Neuronal stem cell (in vitro differentiated cells): ENCODE results near the gene C15orf62.

Experiments
- DNase-seq: peaks from one replicate; pipeline ENCODE4 v3.0.0-alpha.2; 2013; ENCODE audit warnings: low spot score
- H2AFZ ChIP-seq: one replicate; pipeline ENCODE4 v1.6.1; 2013; ENCODE audit warnings: mild to moderate bottlenecking, low read length, inconsistent platforms
- H2AK5ac ChIP-seq: 2 replicates; pipeline ENCODE4 v1.6.1; 2013; ENCODE audit warnings: low read depth, mild to moderate bottlenecking, inconsistent platforms, low read length, moderate library complexity, mixed read lengths
- H2BK120ac ChIP-seq: 2 replicates; pipeline ENCODE4 v1.6.1; 2013; ENCODE audit warnings: low read depth, mild to moderate bottlenecking, inconsistent platforms, low read length, moderate library complexity, mixed read lengths
- H2BK12ac ChIP-seq: one replicate; pipeline ENCODE4 v1.6.1; 2013; ENCODE audit warnings: low read length, inconsistent platforms
- H2BK15ac ChIP-seq: 2 replicates; pipeline ENCODE4 v1.6.1; 2013; ENCODE audit warnings: mild to moderate bottlenecking, low read length, inconsistent platforms, mixed read lengths
- H2BK5ac ChIP-seq: one replicate; pipeline ENCODE4 v1.6.1; 2013; ENCODE audit warnings: inconsistent platforms, mild to moderate bottlenecking, low read length, moderate library complexity
- H3K14ac ChIP-seq: one replicate; pipeline ENCODE4 v1.6.1; 2013; ENCODE audit warnings: low read length, inconsistent platforms
- H3K18ac ChIP-seq: 2 replicates; pipeline ENCODE4 v1.6.1; 2013; ENCODE audit warnings: low read length, inconsistent platforms
- H3K23ac ChIP-seq: 2 replicates; pipeline ENCODE4 v1.6.1; 2013; ENCODE audit warnings: low read depth, mild to moderate bottlenecking, mixed read lengths, low read length, inconsistent platforms; ENCODE audit not compliant: poor library complexity
- H3K27ac ChIP-seq: replicated peaks from 3 replicates; pipeline ENCODE4 v1.5.1; 2013; ENCODE audit warnings: low read length, inconsistent platforms
- H3K27me3 ChIP-seq, 3 experiments: 2 replicates each; pipeline ENCODE4 v1.6.1; 2013; ENCODE audit warnings: low read length in 3 of 3, mild to moderate bottlenecking in 2 of 3, inconsistent platforms in 1 of 3, low read depth in 1 of 3, mixed read lengths in 1 of 3, moderate library complexity in 1 of 3; ENCODE audit not compliant: control insufficient read depth in 3 of 3, insufficient read depth in 3 of 3
- H3K36me3 ChIP-seq, 2 donors: replicated peaks in 1 of 2; 2 replicates each; pipeline ENCODE4 v1.6.1; 2013; ENCODE audit warnings: low read length in 2 of 2; ENCODE audit not compliant: control insufficient read depth in 2 of 2, insufficient read depth in 2 of 2
- H3K4ac ChIP-seq: 2 replicates; pipeline ENCODE4 v1.6.1; 2013; ENCODE audit warnings: inconsistent platforms, mild to moderate bottlenecking, low read length, moderate library complexity
- H3K4me1 ChIP-seq, 2 donors: 1 replicate in 1 of 2; 2 replicates in 1 of 2; pipeline ENCODE4 v1.6.1; 2013; ENCODE audit warnings: low read length in 2 of 2, low read depth in 1 of 2; ENCODE audit not compliant: control insufficient read depth in 2 of 2, insufficient read depth in 1 of 2
- H3K4me2 ChIP-seq: one replicate; pipeline ENCODE4 v1.6.1; 2013; ENCODE audit warnings: mild to moderate bottlenecking, low read length, inconsistent platforms; ENCODE audit not compliant: insufficient read depth, poor library complexity, severe bottlenecking
- H3K4me3 ChIP-seq, 2 donors: 2 replicates each; pipeline ENCODE4 v1.5.1; 2013; ENCODE audit warnings: low read length in 2 of 2, mild to moderate bottlenecking in 2 of 2, inconsistent platforms in 1 of 2, moderate library complexity in 1 of 2
- H3K79me1 ChIP-seq: one replicate; pipeline ENCODE4 v1.6.1; 2013; ENCODE audit warnings: low read depth, mild to moderate bottlenecking, inconsistent platforms, low read length, moderate library complexity
- H3K9ac ChIP-seq: one replicate; pipeline ENCODE4 v1.6.1; 2013; ENCODE audit warnings: mild to moderate bottlenecking, low read depth, low read length, inconsistent platforms; ENCODE audit not compliant: poor library complexity
- H3K9me3 ChIP-seq, 2 donors: replicated peaks in 1 of 2; 2 replicates each; pipeline versions ENCODE3 to v1.6.1; 2013; ENCODE audit warnings: low read length in 2 of 2, mild to moderate bottlenecking in 2 of 2, inconsistent platforms in 1 of 2, low read depth in 1 of 2, mixed read lengths in 1 of 2, moderate library complexity in 1 of 2; ENCODE audit not compliant: control insufficient read depth in 2 of 2, insufficient read depth in 1 of 2
- H4K8ac ChIP-seq: one replicate; pipeline ENCODE4 v1.6.1; 2013; ENCODE audit warnings: low read depth, mild to moderate bottlenecking, inconsistent platforms, low read length, moderate library complexity
- H4K91ac ChIP-seq: one replicate; pipeline ENCODE4 v1.6.1; 2013; ENCODE audit warnings: low read length, low read depth, mild to moderate bottlenecking, inconsistent platforms; ENCODE audit not compliant: poor library complexity
- WGBS, 2 donors: extraction: QIAGEN DNeasy Blood & Tissue Kit; methylation state at CpG; one replicate each; pipeline ENCODE4 v1.1.7; 2013; ENCODE audit warnings: missing lambda C conversion rate in 2 of 2, mixed read lengths in 1 of 2; ENCODE audit not compliant: insufficient read length in 2 of 2, insufficient replicate concordance in 1 of 2; ENCODE audit errors: extremely low coverage in 2 of 2; 5-methylcytosine and 5-hydroxymethylcytosine counted together

C15orf62 gene

DNA sequence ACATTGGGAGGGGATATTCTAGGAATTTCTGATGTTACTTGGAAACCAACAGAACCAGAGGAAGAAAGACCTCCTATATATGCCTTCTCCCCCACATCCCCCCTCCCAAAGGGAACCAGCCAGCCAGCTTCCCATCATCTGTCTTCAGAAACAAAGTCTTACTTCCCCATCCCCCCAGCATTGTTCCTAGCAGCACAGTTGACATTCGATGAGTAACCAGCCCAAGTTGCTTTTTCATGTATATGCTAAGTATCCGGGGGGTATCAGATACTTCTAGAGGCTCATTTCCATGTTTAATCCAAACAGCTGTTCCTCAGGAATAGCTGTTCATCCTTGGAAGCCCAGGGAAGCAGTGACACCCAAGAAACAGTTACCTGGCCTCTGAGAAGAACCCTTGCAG, 30.7 kb upstream of the C15orf62 start:
- Histone ChIP-seq H2BK120ac (no peak overlapping the region), H3K23ac (no peak overlapping the region), H2BK12ac (no peak overlapping the region), H3K27ac (no peak overlapping the region), H3K9ac (no peak overlapping the region), H3K4me3 (no peak overlapping the region), H3K9me3 (no peaks in the 10 kb centered on the region), H3K36me3 (peaks cover 41 to 97% of the 10 kb centered on the region in 2 donors), H4K91ac (no peak overlapping the region), H3K4ac (no peak overlapping the region), H2BK5ac (no peak overlapping the region), H3K4me1 (peaks cover 0 to 2% of the 10 kb centered on the region in 2 donors), H3K14ac (no peak overlapping the region), H3K27me3 (no peaks in the 10 kb centered on the region), H2AK5ac (no peak overlapping the region), H2AFZ (no peak overlapping the region), H4K8ac (no peak overlapping the region), H3K79me1 (no peaks in the 10 kb centered on the region), H3K4me2 (no peak overlapping the region), H2BK15ac (no peak overlapping the region), H3K18ac (no peak overlapping the region)
- no CpG with 5 or more reads among the region's 2 CpGs for WGBS, 2 donors
- no peak for DNase-seq

DNA sequence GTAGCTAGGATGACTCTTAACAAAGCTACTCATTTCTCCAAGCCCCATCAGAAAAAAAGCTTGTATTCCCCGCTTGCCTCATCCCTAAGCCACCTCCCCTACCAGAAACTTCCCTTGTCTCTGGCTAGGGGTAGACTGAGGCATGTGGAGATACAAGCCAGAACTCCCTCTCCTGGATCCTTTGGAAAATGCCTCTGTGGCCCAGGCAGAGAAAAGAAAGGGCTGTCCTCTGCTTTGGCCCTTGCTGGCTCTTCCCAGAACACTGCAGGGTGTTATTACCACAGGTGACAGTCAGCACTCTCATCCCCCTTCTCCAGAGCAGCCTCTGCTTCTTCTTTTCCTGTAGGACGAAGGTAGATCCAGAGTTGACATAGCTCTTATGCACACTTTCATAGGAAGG, 29.9 kb upstream of the C15orf62 start:
- Histone ChIP-seq H4K8ac (no peak overlapping the region), H3K23ac (no peak overlapping the region), H3K36me3 (peaks cover 44 to 97% of the 10 kb centered on the region in 2 donors), H3K27me3 (no peaks in the 10 kb centered on the region), H3K4me3 (no peak overlapping the region), H3K14ac (no peak overlapping the region), H3K18ac (no peak overlapping the region), H2BK15ac (no peak overlapping the region), H3K79me1 (no peaks in the 10 kb centered on the region), H2BK120ac (no peak overlapping the region), H2AFZ (no peak overlapping the region), H3K9me3 (no peaks in the 10 kb centered on the region), H3K9ac (no peak overlapping the region), H2BK5ac (no peak overlapping the region), H3K4me2 (no peak overlapping the region), H3K4me1 (peaks cover 2 to 5% of the 10 kb centered on the region in 2 donors), H2BK12ac (no peak overlapping the region), H2AK5ac (no peak overlapping the region), H4K91ac (no peak overlapping the region), H3K4ac (no peak overlapping the region), H3K27ac (no peak overlapping the region)
- WGBS, 2 donors = no CpG with 5 or more reads among the region's 2 CpGs
- DNase-seq = no peak

DNA sequence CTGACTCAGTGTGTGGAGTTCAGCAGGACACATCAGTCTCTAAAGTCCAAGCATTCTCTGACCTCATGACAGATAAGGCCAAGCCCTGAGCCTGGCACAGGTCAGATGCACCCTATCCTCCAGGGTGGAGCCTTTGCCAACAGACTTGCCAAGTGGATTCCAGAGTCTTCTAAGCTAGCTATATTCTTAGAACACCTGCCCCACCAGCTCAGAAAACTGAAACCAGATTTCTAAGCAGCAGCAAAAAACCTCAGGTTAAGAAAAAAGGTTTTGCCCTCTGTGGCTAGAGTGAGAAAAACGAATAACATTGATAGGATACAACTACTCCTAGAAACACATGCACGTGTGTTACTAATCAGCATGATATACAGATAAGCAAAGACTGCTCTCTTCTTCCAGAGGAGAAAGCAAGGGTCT, 26.3 kb upstream of the C15orf62 start:
- H2BK5ac ChIP-seq = no peak overlapping the region

DNA sequence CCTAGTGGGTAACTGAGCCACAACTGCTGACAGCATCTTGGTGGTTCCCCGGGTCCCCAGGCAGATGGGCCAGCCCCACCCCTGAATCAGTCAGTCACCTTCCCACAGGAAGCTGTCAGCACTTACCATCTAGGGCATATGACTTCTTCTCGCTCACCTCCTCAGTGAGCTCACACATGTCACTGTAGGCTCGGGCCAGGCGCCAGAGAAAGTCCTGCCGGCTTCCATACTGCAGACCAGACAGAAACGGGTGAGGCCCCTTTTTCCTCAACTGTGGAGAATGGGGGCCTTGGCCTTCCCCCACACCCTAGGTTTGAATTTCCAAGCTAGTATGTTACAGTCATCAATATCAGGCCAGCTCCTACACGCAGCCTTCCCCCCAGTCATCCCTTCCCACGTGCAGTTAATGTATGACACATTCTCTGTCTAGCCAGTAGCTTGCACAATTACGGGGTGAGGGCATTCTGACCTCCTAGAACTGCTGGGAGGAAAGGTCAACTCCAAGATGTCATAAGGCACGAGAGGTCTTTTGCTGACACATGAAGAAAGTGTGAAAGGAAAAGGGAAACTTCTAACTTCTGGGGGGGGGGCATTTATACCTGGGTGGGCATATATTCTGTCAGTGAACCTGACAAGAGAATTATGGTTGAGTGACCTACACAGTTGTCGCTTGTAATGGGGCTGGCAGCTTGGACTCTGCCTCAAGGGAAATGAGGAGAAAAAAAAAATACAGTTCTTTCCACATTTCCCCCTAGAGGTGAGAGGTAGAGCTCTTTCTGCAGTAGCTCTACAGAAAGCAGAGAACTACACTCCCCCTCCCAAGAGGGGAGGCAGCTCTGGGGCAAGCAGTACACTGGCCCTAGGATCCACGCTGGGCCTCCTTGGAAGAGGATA, 25.6 kb upstream of the C15orf62 start:
- Histone ChIP-seq H2BK15ac (no peak overlapping the region), H4K8ac (no peak overlapping the region), H3K18ac (no peak overlapping the region), H3K79me1 (no peaks in the 10 kb centered on the region), H3K27me3 (no peaks in the 10 kb centered on the region), H2BK12ac (no peak overlapping the region), H3K4ac (no peak overlapping the region), H3K4me2 (no peak overlapping the region), H3K27ac (no peak overlapping the region), H2BK120ac (no peak overlapping the region), H2BK5ac (no peak overlapping the region), H4K91ac (no peak overlapping the region), H3K23ac (peak overlapping the region; percentile 74), H2AK5ac (no peak overlapping the region), H3K4me3 (no peak overlapping the region), H3K14ac (no peak overlapping the region), H3K4me1 (peaks cover 3 to 5% of the 10 kb centered on the region in 2 donors), H3K9me3 (no peaks in the 10 kb centered on the region), H3K9ac (peak overlapping the region; percentile 54), H2AFZ (no peak overlapping the region), H3K36me3 (peaks cover 26 to 81% of the 10 kb centered on the region in 2 donors)
- WGBS, 2 donors = no CpG with 5 or more reads among the region's 12 CpGs
- DNase-seq = no peak

More for the DNA sequence above, 26.3 kb upstream of the C15orf62 start:
- Histone ChIP-seq H2BK15ac (no peak overlapping the region), H2BK12ac (no peak overlapping the region), H3K4me2 (no peak overlapping the region), H3K27ac (no peak overlapping the region), H3K79me1 (no peaks in the 10 kb centered on the region), H3K9me3 (no peaks in the 10 kb centered on the region), H2BK120ac (no peak overlapping the region), H3K18ac (no peak overlapping the region), H3K23ac (no peak overlapping the region), H3K4ac (no peak overlapping the region), H3K4me3 (no peak overlapping the region), H2AK5ac (no peak overlapping the region), H3K14ac (no peak overlapping the region), H4K8ac (no peak overlapping the region), H2AFZ (no peak overlapping the region), H4K91ac (no peak overlapping the region), H3K4me1 (peaks cover 3 to 5% of the 10 kb centered on the region in 2 donors), H3K9ac (no peak overlapping the region), H3K27me3 (no peaks in the 10 kb centered on the region), H3K36me3 (peaks cover 29 to 83% of the 10 kb centered on the region in 2 donors)
- no CpG with 5 or more reads among the region's 2 CpGs for WGBS, 2 donors
- no peak for DNase-seq
